Mucosa of descending colon (tissue), 3 donors: Measurements from ENCODE around the gene SYS1. TPM values are rescaled to one million over a fixed set of nuclear protein-coding genes. Genes with fewer than 3 reads are reported as not detected.
A peak's percentile ranks its signal among the peaks of the same experiment; 100 is the strongest.

Experiments
- ATAC-seq: fragments of 200-7000 bp; cut with Tn5 transposase; one replicate; pipeline ENCODE4 v1.9.1; 2020; ENCODE audit warnings: mild to moderate bottlenecking, moderate library complexity
- DNase-seq, 3 donors: peaks; one replicate each; pipeline ENCODE4 v3.0.0-alpha.2; 2020
- H3K36me3 ChIP-seq: fragments of 200-600 bp; one replicate; pipeline ENCODE4 v1.8.0; 2021; ENCODE audit warnings: low read depth, mild to moderate bottlenecking
- H3K4me1 ChIP-seq: fragments of 200-600 bp; one replicate; pipeline ENCODE4 v1.8.0; 2021; ENCODE audit warnings: low read depth, mild to moderate bottlenecking
- H3K4me3 ChIP-seq: fragments of 200-600 bp; one replicate; pipeline ENCODE4 v1.8.0; 2021; ENCODE audit warnings: mild to moderate bottlenecking
- H3K9me3 ChIP-seq: fragments of 200-600 bp; one replicate; pipeline ENCODE4 v1.8.0; 2021; ENCODE audit warnings: mild to moderate bottlenecking
- intact Hi-C, 2 donors: fragments of 100-400 bp; cut with DNase I in 1 of 2; cut with micrococcal nuclease in 1 of 2; formaldehyde crosslinking; loops; one replicate each; pipeline versions ENCODE4 v1.11.0 to v1.11.1; 2022; cut with DNase I, micrococcal nuclease
- total RNA-seq, 3 donors: library from RNA; stranded (reverse); fragmentation: NEBNext Ultra II Directional in 2 of 3; extraction: Animal tissue kit (Norgen Biotek cat#: 25700) in 2 of 3; gene quantifications; one replicate each; pipeline versions ENCODE4 v1.2.1 to v1.2.4, GENCODE V29; 2021 to 2023
- TF ChIP-seq, protein P1 (sequence below): fragments of 200-600 bp; IDR thresholded peaks from one replicate; pipeline ENCODE4 v1.8.0; 2022; ENCODE audit warnings: antibody characterized with exemption, mild to moderate bottlenecking
- donor health status: DM: no; HTN: no; CAD: no; lungs with moderate emphysema.
- donor health status: DM: no; HTN: no; CAD: no.
- donor health status: DM: no; HTN: yes; CAD: no.

SYS1 gene
- total RNA-seq, 3 donors from 2014 or later = 37.2 to 41.7 (median 39.9) TPM

GRCh38 chr20:45363611-45364492, 896 bp downstream of the SYS1 start:
- Histone ChIP-seq H3K36me3 (peaks cover 9% of the 10 kb centered on the region), H3K4me1 (peaks cover 40% of the 10 kb centered on the region), H3K4me3 (peak overlapping the region; percentile 49), H3K9me3 (no peaks in the 10 kb centered on the region)
- intact Hi-C loops = no loop called here
- TF ChIP-seq, protein P1, sequence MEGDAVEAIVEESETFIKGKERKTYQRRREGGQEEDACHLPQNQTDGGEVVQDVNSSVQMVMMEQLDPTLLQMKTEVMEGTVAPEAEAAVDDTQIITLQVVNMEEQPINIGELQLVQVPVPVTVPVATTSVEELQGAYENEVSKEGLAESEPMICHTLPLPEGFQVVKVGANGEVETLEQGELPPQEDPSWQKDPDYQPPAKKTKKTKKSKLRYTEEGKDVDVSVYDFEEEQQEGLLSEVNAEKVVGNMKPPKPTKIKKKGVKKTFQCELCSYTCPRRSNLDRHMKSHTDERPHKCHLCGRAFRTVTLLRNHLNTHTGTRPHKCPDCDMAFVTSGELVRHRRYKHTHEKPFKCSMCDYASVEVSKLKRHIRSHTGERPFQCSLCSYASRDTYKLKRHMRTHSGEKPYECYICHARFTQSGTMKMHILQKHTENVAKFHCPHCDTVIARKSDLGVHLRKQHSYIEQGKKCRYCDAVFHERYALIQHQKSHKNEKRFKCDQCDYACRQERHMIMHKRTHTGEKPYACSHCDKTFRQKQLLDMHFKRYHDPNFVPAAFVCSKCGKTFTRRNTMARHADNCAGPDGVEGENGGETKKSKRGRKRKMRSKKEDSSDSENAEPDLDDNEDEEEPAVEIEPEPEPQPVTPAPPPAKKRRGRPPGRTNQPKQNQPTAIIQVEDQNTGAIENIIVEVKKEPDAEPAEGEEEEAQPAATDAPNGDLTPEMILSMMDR = no peak
- DNase-seq (peak in 1 of 3 donors; percentile 3), ATAC-seq (no peak)

DNA sequence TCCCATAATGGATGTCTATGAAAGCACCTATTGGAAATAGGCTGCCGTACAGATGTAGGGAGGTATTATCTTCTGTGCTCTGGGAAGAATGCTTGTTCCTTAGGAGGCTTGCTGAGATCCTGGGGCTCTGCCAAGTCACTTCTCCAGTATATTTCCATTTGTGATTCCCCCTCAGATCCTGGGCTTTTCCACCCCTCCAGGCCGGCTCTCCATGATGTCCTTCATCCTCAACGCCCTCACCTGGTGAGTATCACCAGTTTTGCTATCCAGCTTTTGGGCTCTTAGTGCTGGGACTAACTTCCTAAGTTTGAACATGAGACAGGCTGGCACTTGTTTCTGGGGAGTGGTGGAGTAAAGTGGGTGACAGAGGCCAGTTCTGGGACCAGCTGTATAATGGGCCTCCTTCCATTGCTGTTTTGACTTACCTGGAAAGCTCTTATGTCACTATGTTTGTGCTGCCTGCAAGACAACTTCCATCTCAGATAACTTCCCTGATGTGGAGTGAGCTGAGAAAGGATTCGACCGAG, 2.6 kb downstream of the SYS1 start:
- no peak for DNase-seq
- H3K36me3 ChIP-seq = peaks cover 9% of the 10 kb centered on the region
- TF ChIP-seq, protein P1 = no peak
- ATAC-seq = no peak
- no peak overlapping the region for H3K4me3 ChIP-seq
- H3K9me3 ChIP-seq = no peaks in the 10 kb centered on the region
- intact Hi-C loops = no loop called here
- H3K4me1 ChIP-seq = peaks cover 31% of the 10 kb centered on the region

- TF ChIP-seq, protein P1 = no peak
- H3K4me1 ChIP-seq = peaks cover 31% of the 10 kb centered on the region
- intact Hi-C loops = no loop called here
These were observed 3.2 kb downstream of the SYS1 start for GRCh38 chr20:45366192-45366591.

GRCh38 chr20:45366631-45367030, 3.7 kb downstream of the SYS1 start:
- intact Hi-C loops = no loop called here
- Histone ChIP-seq H3K9me3 (no peaks in the 10 kb centered on the region), H3K4me1 (peaks cover 31% of the 10 kb centered on the region), H3K4me3 (no peak overlapping the region), H3K36me3 (peaks cover 9% of the 10 kb centered on the region)
- DNase-seq (no peak), ATAC-seq (no peak)
- TF ChIP-seq, protein P1 = no peak

More at GRCh38 chr20:45366192-45366591, 3.2 kb downstream of the SYS1 start:
- ATAC-seq (no peak), DNase-seq (no peak)
- Histone ChIP-seq H3K36me3 (peaks cover 9% of the 10 kb centered on the region), H3K9me3 (no peaks in the 10 kb centered on the region), H3K4me3 (no peak overlapping the region)

- Histone ChIP-seq H3K4me1 (peaks cover 31% of the 10 kb centered on the region), H3K9me3 (no peaks in the 10 kb centered on the region), H3K36me3 (peaks cover 9% of the 10 kb centered on the region), H3K4me3 (no peak overlapping the region)
- ATAC-seq = no peak
- intact Hi-C loops = no loop called here
- TF ChIP-seq, protein P1 = no peak
- DNase-seq = no peak
These were observed 4.2 kb downstream of the SYS1 start for GRCh38 chr20:45367126-45367525.
